ENCODE results near the gene COX19.
"Not testable (repeated sequence)": the region's sequence is repeated elsewhere in the genome, so short reads cannot be mapped to it uniquely, and the experiment has no call there.

COX19 gene

GRCh38 chr7:934469-935163 lies 40.7 kb downstream of the COX19 start:
- FAIRE-seq (no peak), DNase-seq (ENCODE audit: insufficient read length, low spot score) (no peak)
- no peak for TF ChIP-seq POLR2A (IDR thresholded peaks at IDR 0.05; ENCODE audit: low read depth, low read length)

- no peak for FAIRE-seq
Measured at GRCh38 chr7:932651-932975, 42.7 kb downstream of the COX19 start.

GRCh38 chr7:931871-932650 lies 43.3 kb downstream of the COX19 start:
- TF ChIP-seq POLR2A (IDR thresholded peaks at IDR 0.05; ENCODE audit: low read depth, low read length), result no peak
- no peak for FAIRE-seq
- DNase-seq (ENCODE audit: insufficient read length, low spot score), result no peak

More at GRCh38 chr7:932651-932975, 42.7 kb downstream of the COX19 start:
- no peak for TF ChIP-seq POLR2A (IDR thresholded peaks at IDR 0.05; ENCODE audit: low read depth, low read length)
- DNase-seq (ENCODE audit: insufficient read length, low spot score), result no peak

GRCh38 chr7:930975-931758 lies 44.2 kb downstream of the COX19 start:
- no peak for FAIRE-seq

GRCh38 chr7:929311-929711 lies 46.0 kb downstream of the COX19 start:
- DNase-seq (ENCODE audit: insufficient read length, low spot score) (no peak), FAIRE-seq (no peak)
- TF ChIP-seq POLR2A (IDR thresholded peaks at IDR 0.05; ENCODE audit: low read depth, low read length), result no peak

More at GRCh38 chr7:930975-931758, 44.2 kb downstream of the COX19 start:
- TF ChIP-seq POLR2A (IDR thresholded peaks at IDR 0.05; ENCODE audit: low read depth, low read length), result no peak
- DNase-seq (ENCODE audit: insufficient read length, low spot score), result no peak

- no peak for DNase-seq (ENCODE audit: insufficient read length, low spot score)
- no peak for TF ChIP-seq POLR2A (IDR thresholded peaks at IDR 0.05; ENCODE audit: low read depth, low read length)
- FAIRE-seq, result no peak
Measured at GRCh38 chr7:927031-927671, 48.2 kb downstream of the COX19 start.

GRCh38 chr7:926061-927030 lies 49.0 kb downstream of the COX19 start:
- no peak for DNase-seq (ENCODE audit: insufficient read length, low spot score)
- no peak for FAIRE-seq
- TF ChIP-seq POLR2A (IDR thresholded peaks at IDR 0.05; ENCODE audit: low read depth, low read length), result no peak

GRCh38 chr7:925601-926000 lies 49.7 kb downstream of the COX19 start:
- FAIRE-seq (no peak), DNase-seq (ENCODE audit: insufficient read length, low spot score) (no peak)
- no peak for TF ChIP-seq POLR2A (IDR thresholded peaks at IDR 0.05; ENCODE audit: low read depth, low read length)

- FAIRE-seq (no peak), DNase-seq (ENCODE audit: insufficient read length, low spot score) (peak; percentile 87)
- no peak for TF ChIP-seq POLR2A (IDR thresholded peaks at IDR 0.05; ENCODE audit: low read depth, low read length)
Measured at GRCh38 chr7:924541-925231, 50.7 kb downstream of the COX19 start.

- not testable (repeated sequence) for DNase-seq (ENCODE audit: insufficient read length, low spot score)
Measured at GRCh38 chr7:924042-924441, 51.3 kb downstream of the COX19 start.

GRCh38 chr7:923108-924041 lies 52.0 kb downstream of the COX19 start:
- peak; percentile 39; the same call in 1 of the 2 replicates for TF ChIP-seq POLR2A (IDR thresholded peaks at IDR 0.05; ENCODE audit: low read depth, low read length)
- FAIRE-seq, result no peak
- peak; percentile 78 for DNase-seq (ENCODE audit: insufficient read length, low spot score)

More at GRCh38 chr7:924042-924441, 51.3 kb downstream of the COX19 start:
- FAIRE-seq, result not testable (repeated sequence)

Data from H54 (cell line).